HepG2 (cell line): ENCODE data around the gene XPO5. TPM values are rescaled to one million over a fixed set of nuclear protein-coding genes. Genes with fewer than 3 reads are reported as not detected.

ENCODE experiments used
- REL ChIP-seq: sonication (generic); formaldehyde crosslinking; conservative IDR thresholded peaks from 2 replicates; pipeline ENCODE4 v1.8.0; 2022; ENCODE audit warnings: mild to moderate bottlenecking, missing genetic modification reagents, moderate library complexity
- ZFP82 ChIP-seq: sonication (generic); formaldehyde crosslinking; IDR thresholded peaks from 2 replicates; pipeline ENCODE4 v1.5.1; 2020; ENCODE audit warnings: mild to moderate bottlenecking, missing genetic modification reagents, borderline replicate concordance
- ZNF431 ChIP-seq: sonication (generic); formaldehyde crosslinking; IDR thresholded peaks from 2 replicates; pipeline ENCODE4 v1.9.0; 2022; ENCODE audit warnings: missing genetic modification reagents, low read depth, mild to moderate bottlenecking, borderline replicate concordance
- ZNF552 ChIP-seq: sonication (generic); formaldehyde crosslinking; IDR thresholded peaks from 2 replicates; pipeline ENCODE4 v1.9.0; 2022; ENCODE audit warnings: missing genetic modification reagents, mild to moderate bottlenecking, borderline replicate concordance
- ZNF761 ChIP-seq: sonication (generic); formaldehyde crosslinking; conservative IDR thresholded peaks from 2 replicates; pipeline ENCODE4 v1.4.0; 2020; ENCODE audit warnings: mild to moderate bottlenecking, missing genetic modification reagents
- ZSCAN30 ChIP-seq: sonication (generic); formaldehyde crosslinking; IDR thresholded peaks from 2 replicates; pipeline ENCODE4 v1.5.0; 2020; ENCODE audit warnings: mild to moderate bottlenecking, missing genetic modification reagents
- polyA plus RNA-seq, 8 experiments: library from polyadenylated mRNA; depleted of rRNA in 3 of 8; stranded (reverse) in 7 of 8; unstranded in 1 of 8; fragments of >200 nt; fragmentation: Illumina TruSeq in 4 of 8; extraction: Trizol in 4 of 8; gene quantifications; 2 replicates each; pipeline versions ENCODE4 v1.2.1 to v1.2.3, GENCODE V29; 2011 to 2016; ENCODE audit warnings: low read depth in 4 of 8, missing spikeins in 1 of 8, mixed read lengths in 1 of 8; ENCODE audit not compliant: insufficient read depth in 1 of 8
- total RNA-seq, 5 experiments: library from RNA; depleted of rRNA; stranded (reverse); fragments of >200 nt; fragmentation: Illumina TruSeq; extraction: Trizol; gene quantifications; 2 replicates each; pipeline ENCODE4 v1.2.3, GENCODE V29; 2016; ENCODE audit warnings: low read depth in 1 of 5
- TF ChIP-seq, protein P1 (sequence below): sonication (generic); formaldehyde crosslinking; IDR thresholded peaks from 2 replicates; pipeline ENCODE4 v1.5.1; 2020; ENCODE audit warnings: missing genetic modification reagents, mild to moderate bottlenecking, borderline replicate concordance
- TF ChIP-seq, protein P2 (sequence below): sonication (generic); formaldehyde crosslinking; IDR thresholded peaks from 2 replicates; pipeline ENCODE4 v1.5.0; 2020; ENCODE audit warnings: missing genetic modification reagents
- TF ChIP-seq, protein P3 (sequence below): sonication (generic); formaldehyde crosslinking; IDR thresholded peaks from 2 replicates; pipeline ENCODE4 v1.8.0; 2022; ENCODE audit warnings: missing genetic modification reagents, mild to moderate bottlenecking, moderate library complexity, borderline replicate concordance
- TF ChIP-seq, protein P4 (sequence below): sonication (generic); formaldehyde crosslinking; IDR thresholded peaks from 2 replicates; pipeline ENCODE4 v1.4.0; 2020; ENCODE audit warnings: missing genetic modification reagents
- TF ChIP-seq, protein P5 (sequence below): sonication (generic); formaldehyde crosslinking; IDR thresholded peaks from 2 replicates; pipeline ENCODE4 v1.8.0; 2022; ENCODE audit warnings: mild to moderate bottlenecking, missing genetic modification reagents, moderate library complexity
- TF ChIP-seq, protein P6 (sequence below): fragments of 450-650 bp; IDR thresholded peaks from 2 replicates; pipeline ENCODE4 v1.6.1; 2017; ENCODE audit warnings: mild to moderate bottlenecking
- TF ChIP-seq, protein P7 (sequence below): sonication (generic); formaldehyde crosslinking; IDR thresholded peaks from 2 replicates; pipeline ENCODE4 v1.5.0; 2020; ENCODE audit warnings: missing genetic modification reagents, mild to moderate bottlenecking, borderline replicate concordance

The XPO5 gene
- total and polyA plus RNA-seq, 2 of the 13 experiments (the other 11 are each of a cell fraction or from before 2014, with no cell fraction given), result 52.2 to 68.0 TPM

DNA sequence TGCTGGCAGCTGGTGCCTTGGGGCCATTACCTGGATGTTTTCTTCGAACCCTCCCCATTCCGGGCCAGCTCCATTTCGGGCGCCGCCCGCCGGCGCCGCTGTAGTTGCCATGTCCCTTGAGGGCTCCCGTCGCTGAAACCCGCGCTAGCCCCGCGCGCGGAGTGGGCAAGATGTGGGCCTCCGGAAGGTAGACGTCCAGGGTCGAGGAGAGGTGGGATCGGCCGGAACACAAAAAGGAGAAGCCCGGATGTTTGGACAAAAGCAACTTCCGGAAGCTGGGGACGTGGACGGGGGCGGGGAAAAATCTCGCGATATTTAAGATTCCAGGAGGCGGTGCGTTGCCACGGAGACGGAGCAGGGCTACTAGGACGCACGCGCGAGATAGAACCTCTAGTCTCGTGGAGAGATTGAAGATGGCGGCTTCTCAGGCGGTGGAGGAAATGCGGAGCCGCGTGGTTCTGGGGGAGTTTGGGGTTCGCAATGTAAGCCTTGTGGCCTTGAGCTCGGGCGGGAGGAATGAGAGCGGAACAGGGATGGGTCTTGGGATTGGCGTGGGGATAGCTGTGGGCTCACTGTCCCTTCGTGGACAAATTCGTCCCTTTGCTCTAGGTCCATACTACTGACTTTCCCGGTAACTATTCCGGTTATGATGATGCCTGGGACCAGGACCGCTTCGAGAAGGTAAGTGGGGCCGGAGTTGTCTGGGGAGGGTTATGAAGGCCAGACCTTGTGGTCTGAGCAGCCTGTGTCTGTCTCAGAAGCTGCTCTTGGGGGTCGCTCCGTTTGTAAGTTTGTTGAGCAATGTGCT, 58.9 kb downstream of the XPO5 start, which contains the start of the genes POLR1C and YIPF3 (continued):
- TF ChIP-seq, protein P1, sequence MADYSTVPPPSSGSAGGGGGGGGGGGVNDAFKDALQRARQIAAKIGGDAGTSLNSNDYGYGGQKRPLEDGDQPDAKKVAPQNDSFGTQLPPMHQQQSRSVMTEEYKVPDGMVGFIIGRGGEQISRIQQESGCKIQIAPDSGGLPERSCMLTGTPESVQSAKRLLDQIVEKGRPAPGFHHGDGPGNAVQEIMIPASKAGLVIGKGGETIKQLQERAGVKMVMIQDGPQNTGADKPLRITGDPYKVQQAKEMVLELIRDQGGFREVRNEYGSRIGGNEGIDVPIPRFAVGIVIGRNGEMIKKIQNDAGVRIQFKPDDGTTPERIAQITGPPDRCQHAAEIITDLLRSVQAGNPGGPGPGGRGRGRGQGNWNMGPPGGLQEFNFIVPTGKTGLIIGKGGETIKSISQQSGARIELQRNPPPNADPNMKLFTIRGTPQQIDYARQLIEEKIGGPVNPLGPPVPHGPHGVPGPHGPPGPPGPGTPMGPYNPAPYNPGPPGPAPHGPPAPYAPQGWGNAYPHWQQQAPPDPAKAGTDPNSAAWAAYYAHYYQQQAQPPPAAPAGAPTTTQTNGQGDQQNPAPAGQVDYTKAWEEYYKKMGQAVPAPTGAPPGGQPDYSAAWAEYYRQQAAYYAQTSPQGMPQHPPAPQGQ (CRISPR knock-in tag), result no peak
- TF ChIP-seq, protein P2, sequence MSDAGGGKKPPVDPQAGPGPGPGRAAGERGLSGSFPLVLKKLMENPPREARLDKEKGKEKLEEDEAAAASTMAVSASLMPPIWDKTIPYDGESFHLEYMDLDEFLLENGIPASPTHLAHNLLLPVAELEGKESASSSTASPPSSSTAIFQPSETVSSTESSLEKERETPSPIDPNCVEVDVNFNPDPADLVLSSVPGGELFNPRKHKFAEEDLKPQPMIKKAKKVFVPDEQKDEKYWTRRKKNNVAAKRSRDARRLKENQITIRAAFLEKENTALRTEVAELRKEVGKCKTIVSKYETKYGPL (CRISPR knock-in tag), result 0 out of 2 replicates have a peak, but pooled peaks have one; percentile 55
- TF ChIP-seq, protein P3, sequence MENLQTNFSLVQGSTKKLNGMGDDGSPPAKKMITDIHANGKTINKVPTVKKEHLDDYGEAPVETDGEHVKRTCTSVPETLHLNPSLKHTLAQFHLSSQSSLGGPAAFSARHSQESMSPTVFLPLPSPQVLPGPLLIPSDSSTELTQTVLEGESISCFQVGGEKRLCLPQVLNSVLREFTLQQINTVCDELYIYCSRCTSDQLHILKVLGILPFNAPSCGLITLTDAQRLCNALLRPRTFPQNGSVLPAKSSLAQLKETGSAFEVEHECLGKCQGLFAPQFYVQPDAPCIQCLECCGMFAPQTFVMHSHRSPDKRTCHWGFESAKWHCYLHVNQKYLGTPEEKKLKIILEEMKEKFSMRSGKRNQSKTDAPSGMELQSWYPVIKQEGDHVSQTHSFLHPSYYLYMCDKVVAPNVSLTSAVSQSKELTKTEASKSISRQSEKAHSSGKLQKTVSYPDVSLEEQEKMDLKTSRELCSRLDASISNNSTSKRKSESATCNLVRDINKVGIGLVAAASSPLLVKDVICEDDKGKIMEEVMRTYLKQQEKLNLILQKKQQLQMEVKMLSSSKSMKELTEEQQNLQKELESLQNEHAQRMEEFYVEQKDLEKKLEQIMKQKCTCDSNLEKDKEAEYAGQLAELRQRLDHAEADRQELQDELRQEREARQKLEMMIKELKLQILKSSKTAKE (CRISPR knock-in tag), result no peak
- peak; percentile 81; the same call in 1 of the 2 replicates for TF ChIP-seq ZNF431 (CRISPR knock-in tag)
- TF ChIP-seq ZNF552 (CRISPR knock-in tag), result no peak
- no peak for TF ChIP-seq ZNF761 (CRISPR knock-in tag)
- TF ChIP-seq, protein P4, sequence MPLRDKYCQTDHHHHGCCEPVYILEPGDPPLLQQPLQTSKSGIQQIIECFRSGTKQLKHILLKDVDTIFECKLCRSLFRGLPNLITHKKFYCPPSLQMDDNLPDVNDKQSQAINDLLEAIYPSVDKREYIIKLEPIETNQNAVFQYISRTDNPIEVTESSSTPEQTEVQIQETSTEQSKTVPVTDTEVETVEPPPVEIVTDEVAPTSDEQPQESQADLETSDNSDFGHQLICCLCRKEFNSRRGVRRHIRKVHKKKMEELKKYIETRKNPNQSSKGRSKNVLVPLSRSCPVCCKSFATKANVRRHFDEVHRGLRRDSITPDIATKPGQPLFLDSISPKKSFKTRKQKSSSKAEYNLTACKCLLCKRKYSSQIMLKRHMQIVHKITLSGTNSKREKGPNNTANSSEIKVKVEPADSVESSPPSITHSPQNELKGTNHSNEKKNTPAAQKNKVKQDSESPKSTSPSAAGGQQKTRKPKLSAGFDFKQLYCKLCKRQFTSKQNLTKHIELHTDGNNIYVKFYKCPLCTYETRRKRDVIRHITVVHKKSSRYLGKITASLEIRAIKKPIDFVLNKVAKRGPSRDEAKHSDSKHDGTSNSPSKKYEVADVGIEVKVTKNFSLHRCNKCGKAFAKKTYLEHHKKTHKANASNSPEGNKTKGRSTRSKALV, result no peak
- TF ChIP-seq, protein P5, sequence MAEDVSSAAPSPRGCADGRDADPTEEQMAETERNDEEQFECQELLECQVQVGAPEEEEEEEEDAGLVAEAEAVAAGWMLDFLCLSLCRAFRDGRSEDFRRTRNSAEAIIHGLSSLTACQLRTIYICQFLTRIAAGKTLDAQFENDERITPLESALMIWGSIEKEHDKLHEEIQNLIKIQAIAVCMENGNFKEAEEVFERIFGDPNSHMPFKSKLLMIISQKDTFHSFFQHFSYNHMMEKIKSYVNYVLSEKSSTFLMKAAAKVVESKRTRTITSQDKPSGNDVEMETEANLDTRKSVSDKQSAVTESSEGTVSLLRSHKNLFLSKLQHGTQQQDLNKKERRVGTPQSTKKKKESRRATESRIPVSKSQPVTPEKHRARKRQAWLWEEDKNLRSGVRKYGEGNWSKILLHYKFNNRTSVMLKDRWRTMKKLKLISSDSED, result no peak
- TF ChIP-seq, protein P6, sequence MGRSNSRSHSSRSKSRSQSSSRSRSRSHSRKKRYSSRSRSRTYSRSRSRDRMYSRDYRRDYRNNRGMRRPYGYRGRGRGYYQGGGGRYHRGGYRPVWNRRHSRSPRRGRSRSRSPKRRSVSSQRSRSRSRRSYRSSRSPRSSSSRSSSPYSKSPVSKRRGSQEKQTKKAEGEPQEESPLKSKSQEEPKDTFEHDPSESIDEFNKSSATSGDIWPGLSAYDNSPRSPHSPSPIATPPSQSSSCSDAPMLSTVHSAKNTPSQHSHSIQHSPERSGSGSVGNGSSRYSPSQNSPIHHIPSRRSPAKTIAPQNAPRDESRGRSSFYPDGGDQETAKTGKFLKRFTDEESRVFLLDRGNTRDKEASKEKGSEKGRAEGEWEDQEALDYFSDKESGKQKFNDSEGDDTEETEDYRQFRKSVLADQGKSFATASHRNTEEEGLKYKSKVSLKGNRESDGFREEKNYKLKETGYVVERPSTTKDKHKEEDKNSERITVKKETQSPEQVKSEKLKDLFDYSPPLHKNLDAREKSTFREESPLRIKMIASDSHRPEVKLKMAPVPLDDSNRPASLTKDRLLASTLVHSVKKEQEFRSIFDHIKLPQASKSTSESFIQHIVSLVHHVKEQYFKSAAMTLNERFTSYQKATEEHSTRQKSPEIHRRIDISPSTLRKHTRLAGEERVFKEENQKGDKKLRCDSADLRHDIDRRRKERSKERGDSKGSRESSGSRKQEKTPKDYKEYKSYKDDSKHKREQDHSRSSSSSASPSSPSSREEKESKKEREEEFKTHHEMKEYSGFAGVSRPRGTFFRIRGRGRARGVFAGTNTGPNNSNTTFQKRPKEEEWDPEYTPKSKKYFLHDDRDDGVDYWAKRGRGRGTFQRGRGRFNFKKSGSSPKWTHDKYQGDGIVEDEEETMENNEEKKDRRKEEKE, result no peak
- peak; percentile 55; the same call in 1 of the 2 replicates for TF ChIP-seq REL (CRISPR knock-in tag)
- peak; percentile 61; the same call in 1 of the 2 replicates for TF ChIP-seq ZFP82 (CRISPR knock-in tag)
- TF ChIP-seq ZSCAN30 (CRISPR knock-in tag), result no peak
- TF ChIP-seq, protein P7, sequence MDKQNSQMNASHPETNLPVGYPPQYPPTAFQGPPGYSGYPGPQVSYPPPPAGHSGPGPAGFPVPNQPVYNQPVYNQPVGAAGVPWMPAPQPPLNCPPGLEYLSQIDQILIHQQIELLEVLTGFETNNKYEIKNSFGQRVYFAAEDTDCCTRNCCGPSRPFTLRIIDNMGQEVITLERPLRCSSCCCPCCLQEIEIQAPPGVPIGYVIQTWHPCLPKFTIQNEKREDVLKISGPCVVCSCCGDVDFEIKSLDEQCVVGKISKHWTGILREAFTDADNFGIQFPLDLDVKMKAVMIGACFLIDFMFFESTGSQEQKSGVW (CRISPR knock-in tag), result no peak; the same call in 1 of the 2 replicates
